ENCODE data around the gene ZNF76.

Gene ZNF76

DNA sequence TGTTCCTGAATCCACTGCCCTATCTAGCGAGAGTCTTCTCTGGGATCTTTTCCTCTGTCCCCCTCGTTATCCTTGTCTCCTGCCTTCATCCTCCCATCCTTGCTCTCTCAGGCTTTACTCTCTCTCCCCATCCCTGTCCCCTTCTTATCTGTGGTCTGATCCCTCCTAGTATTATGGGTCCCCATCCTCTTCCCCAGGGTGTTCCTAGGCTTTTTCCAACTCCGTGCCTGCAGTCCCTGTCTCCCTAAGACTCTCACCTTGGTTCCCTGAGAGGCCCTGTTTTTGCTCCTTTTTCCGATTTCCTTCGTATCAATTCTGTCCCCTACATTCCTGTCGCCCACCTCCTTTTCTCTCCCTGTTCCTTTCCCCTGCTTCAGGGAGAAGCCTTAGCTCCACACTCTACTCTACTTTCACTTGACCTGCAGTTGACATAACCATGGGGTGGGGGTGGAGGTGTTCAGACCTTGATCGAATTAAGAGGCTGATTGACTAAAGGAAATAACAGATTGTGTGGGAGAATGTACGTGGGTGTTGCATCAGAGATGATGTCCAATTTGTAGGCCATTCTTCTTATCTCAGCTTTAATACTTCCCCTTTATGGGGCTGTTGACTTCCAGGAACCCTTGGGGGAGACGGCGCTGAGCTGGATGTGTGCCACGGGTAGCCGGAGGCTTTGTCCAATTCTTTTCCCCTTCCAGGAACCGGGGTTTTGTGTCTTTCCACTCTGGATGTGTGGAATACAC, 83.7 kb downstream of the ZNF76 start:
- H2BK12ac ChIP-seq (ENCODE audit: low read length in 2 of 2), result no peak overlapping the region
- no peak overlapping the region for H2AK5ac ChIP-seq (ENCODE audit: low read length, severe bottlenecking)
- peak overlapping the region; percentile 34 to 87 for H3K23ac ChIP-seq (ENCODE audit: low read length in 2 of 2)
- peak overlapping the region; percentile 98 for H3K4me2 ChIP-seq (ENCODE audit: low read length, poor library complexity, severe bottlenecking)
- peak overlapping the region; percentile 69 for H4K8ac ChIP-seq (ENCODE audit: low read length)
- peak overlapping the region; percentile 88 to 93 for H3K4me3 ChIP-seq (ENCODE audit: insufficient read depth in 1 of 2, low read depth in 1 of 2, low read length in 2 of 2)
- H3K27me3 ChIP-seq (ENCODE audit: control insufficient read depth in 1 of 2, insufficient read depth in 1 of 2, low read length in 2 of 2), result peaks cover 0 to 5% of the 10 kb centered on the region in 2 experiments
- H3K14ac ChIP-seq (ENCODE audit: low read length in 2 of 2), result peak overlapping the region in 1 of 2 experiments; percentile 67
- peaks cover 37% of the 10 kb centered on the region for H3K79me1 ChIP-seq (replicated peaks; ENCODE audit: low read length, poor library complexity, severe bottlenecking)
- H2BK15ac ChIP-seq (ENCODE audit: low read depth, poor library complexity, severe bottlenecking), result peak overlapping the region; percentile 3
- H4K91ac ChIP-seq (ENCODE audit: low read length), result no peak overlapping the region
- peak overlapping the region; percentile 11 to 45 for H3K18ac ChIP-seq (ENCODE audit: low read depth in 1 of 2, low read length in 2 of 2)
- H2BK5ac ChIP-seq (ENCODE audit: low read depth, low read length, poor library complexity, severe bottlenecking), result no peak overlapping the region
- DNase-seq, result no peak
- H3K36me3 ChIP-seq (ENCODE audit: control insufficient read depth in 1 of 2, insufficient read depth in 2 of 2, low read depth in 1 of 2, low read length in 2 of 2), result peaks cover 11 to 27% of the 10 kb centered on the region in 2 experiments
- H3K9me3 ChIP-seq (ENCODE audit: control insufficient read depth, low read length), result no peaks in the 10 kb centered on the region
- peak overlapping the region in 1 of 2 experiments; percentile 92 for H3K4ac ChIP-seq (ENCODE audit: low read depth in 1 of 2, low read length in 2 of 2)
- no peak overlapping the region for H3K27ac ChIP-seq (ENCODE audit: low read length, poor library complexity, severe bottlenecking)
- no peak overlapping the region for H2AFZ ChIP-seq (ENCODE audit: low read depth, low read length)
- H3K9ac ChIP-seq (ENCODE audit: low read length), result peak overlapping the region; percentile 94
- H3K4me1 ChIP-seq (ENCODE audit: control insufficient read depth, insufficient read depth, low read depth, low read length), result peaks cover 6% of the 10 kb centered on the region
- no peak overlapping the region for H2BK120ac ChIP-seq (ENCODE audit: low read depth, low read length)
- 62% methylated on average over 11 of the region's 13 CpGs for WGBS

DNA sequence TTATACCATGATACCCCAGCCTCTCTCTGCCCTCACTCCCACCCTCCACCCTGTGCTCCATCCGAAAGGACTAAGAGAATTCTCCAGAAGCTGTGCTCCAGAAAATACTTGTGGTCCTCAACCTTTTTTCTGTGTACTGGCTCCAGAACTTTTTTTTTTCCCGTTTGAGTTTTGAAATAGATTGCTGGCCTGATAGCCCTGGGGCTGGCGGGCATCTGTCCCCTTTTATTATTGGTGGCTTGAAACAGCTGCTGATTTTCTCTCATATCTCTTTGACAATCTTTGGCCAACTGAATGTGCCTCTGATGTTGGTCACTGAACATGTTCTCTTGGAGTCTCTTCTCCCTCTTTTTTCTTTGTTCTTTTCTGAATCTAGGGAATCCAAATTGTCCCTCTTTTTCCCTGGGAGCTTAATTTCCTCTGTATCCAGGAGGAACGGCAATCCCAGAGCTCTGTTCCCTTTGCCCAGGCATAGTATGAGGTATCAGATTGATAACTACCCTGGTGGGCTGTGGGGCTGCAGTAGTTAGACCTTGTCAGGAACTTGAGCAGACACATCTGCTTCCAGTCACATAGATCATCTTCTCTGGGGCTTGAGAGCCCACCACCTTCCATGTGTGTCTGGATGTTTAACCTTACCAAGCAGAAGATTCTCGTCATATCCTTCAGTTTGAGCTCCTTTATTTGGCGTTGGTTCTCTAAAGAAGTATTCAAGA, 84.5 kb downstream of the ZNF76 start:
- no peak overlapping the region for H3K4ac ChIP-seq (ENCODE audit: low read depth in 1 of 2, low read length in 2 of 2)
- no peak overlapping the region for H2AK5ac ChIP-seq (ENCODE audit: low read length, severe bottlenecking)
- no peak overlapping the region for H4K91ac ChIP-seq (ENCODE audit: low read length)
- peaks cover 0 to 5% of the 10 kb centered on the region in 2 experiments for H3K27me3 ChIP-seq (ENCODE audit: control insufficient read depth in 1 of 2, insufficient read depth in 1 of 2, low read length in 2 of 2)
- DNase-seq, result no peak
- H2AFZ ChIP-seq (ENCODE audit: low read depth, low read length), result no peak overlapping the region
- H3K9ac ChIP-seq (ENCODE audit: low read length), result peak overlapping the region; percentile 94
- H3K4me2 ChIP-seq (ENCODE audit: low read length, poor library complexity, severe bottlenecking), result no peak overlapping the region
- 94% methylated on average over 6 of the region's 6 CpGs for WGBS
- H3K14ac ChIP-seq (ENCODE audit: low read length in 2 of 2), result no peak overlapping the region
- peaks cover 40% of the 10 kb centered on the region for H3K79me1 ChIP-seq (replicated peaks; ENCODE audit: low read length, poor library complexity, severe bottlenecking)
- H3K18ac ChIP-seq (ENCODE audit: low read depth in 1 of 2, low read length in 2 of 2), result no peak overlapping the region
- peak overlapping the region in 1 of 2 experiments; percentile 9 for H3K23ac ChIP-seq (ENCODE audit: low read length in 2 of 2)
- H3K36me3 ChIP-seq (ENCODE audit: control insufficient read depth in 1 of 2, insufficient read depth in 2 of 2, low read depth in 1 of 2, low read length in 2 of 2), result peaks cover 17 to 33% of the 10 kb centered on the region in 2 experiments
- no peak overlapping the region for H2BK12ac ChIP-seq (ENCODE audit: low read length in 2 of 2)
- peak overlapping the region in 1 of 2 experiments; percentile 93 for H3K4me3 ChIP-seq (ENCODE audit: insufficient read depth in 1 of 2, low read depth in 1 of 2, low read length in 2 of 2)
- H2BK5ac ChIP-seq (ENCODE audit: low read depth, low read length, poor library complexity, severe bottlenecking), result no peak overlapping the region
- no peak overlapping the region for H2BK15ac ChIP-seq (ENCODE audit: low read depth, poor library complexity, severe bottlenecking)
- H3K27ac ChIP-seq (ENCODE audit: low read length, poor library complexity, severe bottlenecking), result no peak overlapping the region
- H3K9me3 ChIP-seq (ENCODE audit: control insufficient read depth, low read length), result no peaks in the 10 kb centered on the region
- no peak overlapping the region for H4K8ac ChIP-seq (ENCODE audit: low read length)
- H2BK120ac ChIP-seq (ENCODE audit: low read depth, low read length), result no peak overlapping the region
- peaks cover 6% of the 10 kb centered on the region for H3K4me1 ChIP-seq (ENCODE audit: control insufficient read depth, insufficient read depth, low read depth, low read length)
